Neural cell (in vitro differentiated cells): ENCODE measurements around the gene TMEM235. TPM values are rescaled to one million over a fixed set of nuclear protein-coding genes. Genes with fewer than 3 reads are reported as not detected.

Experiments
- H2AFZ ChIP-seq: fragments of 200-600, 300-800 bp; sonication (generic), shearing (Covaris generic); 2 replicates; pipeline ENCODE4 v1.6.0; 2014; ENCODE audit warnings: low read depth, mild to moderate bottlenecking, antibody characterized with exemption, low read length, moderate library complexity
- H3F3A ChIP-seq: fragments of 200-600 bp; shearing (Covaris generic); 2 replicates; pipeline ENCODE4 v1.6.1; 2016; ENCODE audit warnings: mild to moderate bottlenecking, moderate library complexity, mixed read lengths, antibody characterized with exemption, low read length; ENCODE audit not compliant: insufficient read depth, poor library complexity, severe bottlenecking
- H3K27ac ChIP-seq: fragments of 200-600, 300-800 bp; sonication (generic), shearing (Covaris generic); 2 replicates; pipeline ENCODE4 v1.5.1; 2014; ENCODE audit warnings: mild to moderate bottlenecking, low read length, moderate library complexity
- H3K27me3 ChIP-seq: fragments of 300-800, 200-600 bp; sonication (generic), shearing (Covaris generic); 2 replicates; pipeline ENCODE4 v1.6.0; 2014; ENCODE audit warnings: mild to moderate bottlenecking, low read depth, low read length, moderate library complexity; ENCODE audit not compliant: insufficient read depth
- H3K36me3 ChIP-seq: fragments of 300-800, 200-600 bp; sonication (generic), shearing (Covaris generic); 2 replicates; pipeline ENCODE4 v1.5.1; 2014; ENCODE audit warnings: mild to moderate bottlenecking, antibody characterized with exemption, low read length, moderate library complexity; ENCODE audit not compliant: insufficient read depth
- H3K4me2 ChIP-seq: fragments of 300-800, 200-600 bp; sonication (generic), shearing (Covaris generic); 2 replicates; pipeline ENCODE4 v1.6.0; 2014; ENCODE audit warnings: mild to moderate bottlenecking, low read length
- H3K4me3 ChIP-seq: fragments of 300-800, 200-600 bp; sonication (generic), shearing (Covaris generic); 2 replicates; pipeline ENCODE4 v1.5.1; 2014; ENCODE audit warnings: mild to moderate bottlenecking, low read length, moderate library complexity
- H3K79me2 ChIP-seq: fragments of 200-600 bp; shearing (Covaris generic); replicated peaks from 2 replicates; pipeline ENCODE4 v1.6.0; 2014; ENCODE audit warnings: mild to moderate bottlenecking, low read length, moderate library complexity; ENCODE audit not compliant: insufficient read depth
- H3K9ac ChIP-seq: fragments of 300-800, 200-600 bp; sonication (generic), shearing (Covaris generic); 2 replicates; pipeline ENCODE4 v1.6.1; 2016; ENCODE audit warnings: mild to moderate bottlenecking, low read length, mixed read lengths
- H3K9me2 ChIP-seq: fragments of 200-600 bp; shearing (Covaris generic); 2 replicates; pipeline ENCODE4 v1.6.1; 2016; ENCODE audit warnings: mild to moderate bottlenecking, low read length, mixed read lengths; ENCODE audit not compliant: insufficient read depth
- H3K9me3 ChIP-seq: fragments of 200-600, 300-800 bp; sonication (generic), shearing (Covaris generic); 2 replicates; pipeline ENCODE4 v1.6.1; 2016; ENCODE audit warnings: mild to moderate bottlenecking, mixed run types, low read length, moderate library complexity, mixed read lengths
- H4K20me1 ChIP-seq: fragments of 200-600 bp; shearing (Covaris generic); 2 replicates; pipeline ENCODE4 v1.6.1; 2016; ENCODE audit warnings: mild to moderate bottlenecking, mixed run types; ENCODE audit not compliant: insufficient read depth
- CTCF ChIP-seq: fragments of 450-650 bp; IDR thresholded peaks from 2 replicates; pipeline ENCODE4 v1.5.1; 2014; ENCODE audit warnings: antibody characterized with exemption, mild to moderate bottlenecking, moderate library complexity; ENCODE audit not compliant: poor library complexity, severe bottlenecking
- EP300 ChIP-seq: fragments of 450-650 bp; conservative IDR thresholded peaks from 2 replicates; pipeline ENCODE4 v1.6.1; 2014; ENCODE audit warnings: antibody characterized with exemption, mild to moderate bottlenecking, moderate library complexity; ENCODE audit not compliant: poor library complexity, severe bottlenecking
- EZH2 ChIP-seq: fragments of 200-600, 300-800 bp; shearing (Covaris generic), sonication (generic); IDR thresholded peaks from 2 replicates; pipeline ENCODE4 v1.6.1; 2014; ENCODE audit warnings: antibody characterized with exemption, low read length, borderline replicate concordance, mild to moderate bottlenecking; ENCODE audit not compliant: insufficient read depth, poor library complexity, severe bottlenecking
- MXI1 ChIP-seq: fragments of 450-650 bp; conservative IDR thresholded peaks from 2 replicates; pipeline ENCODE4 v1.6.1; 2014; ENCODE audit warnings: antibody characterized with exemption, mild to moderate bottlenecking; ENCODE audit not compliant: poor library complexity, severe bottlenecking
- POLR2AphosphoS5 ChIP-seq: IDR thresholded peaks from 2 replicates; pipeline ENCODE4 v1.6.1; 2012
- RAD21 ChIP-seq: fragments of 450-650 bp; conservative IDR thresholded peaks from 2 replicates; pipeline ENCODE4 v1.6.1; 2014; ENCODE audit warnings: antibody characterized with exemption, mild to moderate bottlenecking, moderate library complexity
- REST ChIP-seq: IDR thresholded peaks from 2 replicates; pipeline ENCODE4 v1.6.1; 2012; ENCODE audit warnings: borderline replicate concordance
- SMC3 ChIP-seq: fragments of 450-650 bp; conservative IDR thresholded peaks from 2 replicates; pipeline ENCODE4 v1.6.1; 2014; ENCODE audit warnings: antibody characterized with exemption, mild to moderate bottlenecking, moderate library complexity; ENCODE audit not compliant: poor library complexity
- TAF1 ChIP-seq: IDR thresholded peaks from 2 replicates; pipeline ENCODE4 v1.6.1; 2012; ENCODE audit warnings: low read depth
- polyA plus RNA-seq: library from polyadenylated mRNA; depleted of rRNA; stranded (reverse); fragments of >200 nt; gene quantifications from 2 replicates; pipeline ENCODE4 v1.2.3, GENCODE V29; 2014

TMEM235 gene
- polyA plus RNA-seq, 1 donor from 2014 or later: not detected

GRCh38 chr17:78226759-78227454 is 4.5 kb upstream of the TMEM235 start:
- Histone ChIP-seq H4K20me1 (no peaks in the 10 kb centered on the region), H3K9me2 (no peaks in the 10 kb centered on the region), H3K9me3 (no peaks in the 10 kb centered on the region), H3K9ac (no peak overlapping the region), H3K79me2 (no peaks in the 10 kb centered on the region), H3K27me3 (peaks cover 17% of the 10 kb centered on the region), H3F3A (no peaks in the 10 kb centered on the region), H3K4me2 (no peak overlapping the region), H3K4me3 (no peak overlapping the region), H2AFZ (no peak overlapping the region), H3K36me3 (no peaks in the 10 kb centered on the region), H3K27ac (no peak overlapping the region)
- TF ChIP-seq EP300 (no peak), TAF1 (no peak), MXI1 (no peak)

GRCh38 chr17:78227455-78227916 is 3.9 kb upstream of the TMEM235 start:
- no peak overlapping the region for H3K27ac ChIP-seq
- H3K36me3 ChIP-seq: no peaks in the 10 kb centered on the region
- H3F3A ChIP-seq: no peaks in the 10 kb centered on the region
- H3K4me2 ChIP-seq: no peak overlapping the region
- no peaks in the 10 kb centered on the region for H3K79me2 ChIP-seq
- no peak overlapping the region for H3K4me3 ChIP-seq
- peaks cover 22% of the 10 kb centered on the region for H3K27me3 ChIP-seq
- no peak overlapping the region for H3K9ac ChIP-seq
- TF ChIP-seq REST (no peak), MXI1 (no peak), RAD21 (no peak), POLR2AphosphoS5 (no peak), TAF1 (no peak), CTCF (no peak), EP300 (no peak), EZH2 (no peak), SMC3 (no peak)
- no peak overlapping the region for H2AFZ ChIP-seq
- no peaks in the 10 kb centered on the region for H3K9me3 ChIP-seq
- H4K20me1 ChIP-seq: no peaks in the 10 kb centered on the region
- H3K9me2 ChIP-seq: no peaks in the 10 kb centered on the region

GRCh38 chr17:78228176-78228575 is 3.3 kb upstream of the TMEM235 start:
- TF ChIP-seq REST (no peak), EZH2 (no peak), TAF1 (no peak), SMC3 (no peak)
- Histone ChIP-seq H3K4me3 (no peak overlapping the region), H2AFZ (no peak overlapping the region), H3K4me2 (no peak overlapping the region), H3F3A (no peaks in the 10 kb centered on the region), H3K27me3 (peaks cover 29% of the 10 kb centered on the region), H3K79me2 (no peaks in the 10 kb centered on the region), H3K9me2 (no peaks in the 10 kb centered on the region), H3K27ac (no peak overlapping the region), H3K9ac (no peak overlapping the region), H3K9me3 (no peaks in the 10 kb centered on the region), H3K36me3 (no peaks in the 10 kb centered on the region), H4K20me1 (no peaks in the 10 kb centered on the region)
